GM20000 (cell line): ENCODE results near the gene NRL.

ENCODE experiments used
- DNase-seq: peaks from one replicate; pipeline ENCODE4 v3.0.0; 2012; ENCODE audit warnings: low spot score
- CTCF ChIP-seq: IDR thresholded peaks from 2 replicates; pipeline ENCODE4 v1.5.1; 2012; ENCODE audit warnings: mild to moderate bottlenecking, control low read depth; ENCODE audit errors: extremely low read depth, missing control alignments

NRL gene

GRCh38 chr14:24156840-24157239 is 42.1 kb upstream of the NRL start:
- no peak for DNase-seq
- TF ChIP-seq CTCF: no peak

GRCh38 chr14:24155100-24155499 is 40.4 kb upstream of the NRL start:
- TF ChIP-seq CTCF: no peak
- DNase-seq: no peak

- no peak for TF ChIP-seq CTCF
- DNase-seq: no peak
Measured at GRCh38 chr14:24151404-24152080, 36.8 kb upstream of the NRL start.

- no peak for DNase-seq
- no peak for TF ChIP-seq CTCF
Measured at GRCh38 chr14:24150993-24151392, 36.2 kb upstream of the NRL start.

GRCh38 chr14:24150567-24150966 is 35.8 kb upstream of the NRL start:
- TF ChIP-seq CTCF: no peak
- DNase-seq: no peak

GRCh38 chr14:24150061-24150460 is 35.3 kb upstream of the NRL start:
- no peak for DNase-seq
- TF ChIP-seq CTCF: no peak

- no peak for TF ChIP-seq CTCF
- DNase-seq: no peak
Measured at GRCh38 chr14:24149302-24149969, 34.7 kb upstream of the NRL start.
